ENCODE data around the gene MFAP1.

DNA sequence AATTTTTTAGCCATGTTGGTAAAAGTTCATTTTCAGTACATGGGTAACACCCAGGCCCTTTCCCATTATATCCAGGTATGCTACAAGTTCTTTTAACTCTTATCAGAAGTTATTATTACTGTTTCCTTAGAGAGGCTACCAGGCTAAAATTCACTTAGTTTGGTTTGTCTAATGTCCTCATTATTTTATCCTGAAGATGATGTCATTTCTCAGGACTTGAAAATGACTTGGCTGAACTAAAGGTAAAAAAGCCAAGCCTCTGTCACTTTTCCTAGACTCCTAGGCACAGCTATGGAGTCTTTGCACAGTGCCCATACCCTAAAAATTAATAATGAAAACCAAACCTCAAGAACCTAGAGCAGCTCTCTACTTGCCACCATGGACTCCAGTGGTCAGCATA lies 51.9 kb downstream of the MFAP1 start:
- no peak for TF ChIP-seq GATA2 (IDR thresholded peaks at IDR 0.05; ENCODE audit: low read depth, low read length)
- TF ChIP-seq GATA3 (IDR thresholded peaks at IDR 0.05; ENCODE audit: low read depth, low read length): no peak
